Neutrophil (primary cell): Measurements from ENCODE around the gene MAN1A1.

ENCODE experiments used
- H3K27ac ChIP-seq: fragments of 200-600 bp; sonication (generic); 2 replicates; pipeline ENCODE4 v1.5.1; 2016; ENCODE audit warnings: mild to moderate bottlenecking, moderate library complexity
- H3K27me3 ChIP-seq: fragments of 200-600 bp; sonication (generic); 2 replicates; pipeline ENCODE4 v1.6.0; 2016; ENCODE audit warnings: mild to moderate bottlenecking
- H3K36me3 ChIP-seq: fragments of 200-600 bp; sonication (generic); 2 replicates; pipeline ENCODE4 v1.5.1; 2017
- H3K4me1 ChIP-seq, 2 experiments: fragments of 200-600 bp in 1 of 2; sonication (generic) in 1 of 2; 1 replicate in 1 of 2; 2 replicates in 1 of 2; pipeline versions ENCODE4 v1.5.1 to v1.6.1; 2013 to 2016; ENCODE audit warnings: low read depth in 1 of 2, low read length in 1 of 2, mild to moderate bottlenecking in 1 of 2, moderate library complexity in 1 of 2; ENCODE audit not compliant: control insufficient read depth in 1 of 2, insufficient read depth in 1 of 2
- H3K4me3 ChIP-seq, 2 experiments: fragments of 200-600 bp in 1 of 2; sonication (generic) in 1 of 2; 1 replicate in 1 of 2; 2 replicates in 1 of 2; pipeline ENCODE4 v1.5.1; 2013 to 2016; ENCODE audit warnings: low read depth in 1 of 2, low read length in 1 of 2, mild to moderate bottlenecking in 1 of 2, moderate library complexity in 1 of 2
- H3K9me3 ChIP-seq: fragments of 200-600 bp; sonication (generic); 2 replicates; pipeline ENCODE4 v1.5.1; 2016
- TF ChIP-seq, protein P1 (sequence below): fragments of 200-600 bp; sonication (generic); IDR thresholded peaks from 2 replicates; pipeline ENCODE4 v1.5.1; 2016; ENCODE audit warnings: antibody characterized with exemption

MAN1A1 gene

DNA sequence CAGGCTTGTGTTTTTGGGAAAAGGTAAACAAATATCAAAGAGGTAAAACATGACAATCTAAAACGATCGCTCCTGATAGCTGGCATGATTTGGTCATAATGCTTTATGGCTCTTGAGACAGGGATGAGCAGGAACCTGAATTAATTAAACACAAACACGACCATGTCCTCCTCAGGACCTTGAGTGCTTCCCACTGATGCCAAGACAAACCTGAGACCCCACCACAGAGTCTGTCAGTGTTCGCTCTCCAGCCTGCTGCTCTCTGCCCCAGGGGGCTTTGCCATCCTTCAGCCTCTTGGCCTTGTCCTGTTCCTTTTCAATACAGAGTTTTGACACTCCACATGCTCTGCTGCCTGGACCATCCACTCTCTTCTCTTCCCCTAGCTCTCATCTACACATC lies 119.4 kb downstream of the MAN1A1 start:
- Histone ChIP-seq H3K27ac (no peak overlapping the region), H3K4me3 (no peak overlapping the region), H3K4me1 (no peaks in the 10 kb centered on the region), H3K36me3 (no peaks in the 10 kb centered on the region), H3K9me3 (no peaks in the 10 kb centered on the region), H3K27me3 (no peaks in the 10 kb centered on the region)
- TF ChIP-seq, protein P1, sequence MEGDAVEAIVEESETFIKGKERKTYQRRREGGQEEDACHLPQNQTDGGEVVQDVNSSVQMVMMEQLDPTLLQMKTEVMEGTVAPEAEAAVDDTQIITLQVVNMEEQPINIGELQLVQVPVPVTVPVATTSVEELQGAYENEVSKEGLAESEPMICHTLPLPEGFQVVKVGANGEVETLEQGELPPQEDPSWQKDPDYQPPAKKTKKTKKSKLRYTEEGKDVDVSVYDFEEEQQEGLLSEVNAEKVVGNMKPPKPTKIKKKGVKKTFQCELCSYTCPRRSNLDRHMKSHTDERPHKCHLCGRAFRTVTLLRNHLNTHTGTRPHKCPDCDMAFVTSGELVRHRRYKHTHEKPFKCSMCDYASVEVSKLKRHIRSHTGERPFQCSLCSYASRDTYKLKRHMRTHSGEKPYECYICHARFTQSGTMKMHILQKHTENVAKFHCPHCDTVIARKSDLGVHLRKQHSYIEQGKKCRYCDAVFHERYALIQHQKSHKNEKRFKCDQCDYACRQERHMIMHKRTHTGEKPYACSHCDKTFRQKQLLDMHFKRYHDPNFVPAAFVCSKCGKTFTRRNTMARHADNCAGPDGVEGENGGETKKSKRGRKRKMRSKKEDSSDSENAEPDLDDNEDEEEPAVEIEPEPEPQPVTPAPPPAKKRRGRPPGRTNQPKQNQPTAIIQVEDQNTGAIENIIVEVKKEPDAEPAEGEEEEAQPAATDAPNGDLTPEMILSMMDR: no peak

DNA sequence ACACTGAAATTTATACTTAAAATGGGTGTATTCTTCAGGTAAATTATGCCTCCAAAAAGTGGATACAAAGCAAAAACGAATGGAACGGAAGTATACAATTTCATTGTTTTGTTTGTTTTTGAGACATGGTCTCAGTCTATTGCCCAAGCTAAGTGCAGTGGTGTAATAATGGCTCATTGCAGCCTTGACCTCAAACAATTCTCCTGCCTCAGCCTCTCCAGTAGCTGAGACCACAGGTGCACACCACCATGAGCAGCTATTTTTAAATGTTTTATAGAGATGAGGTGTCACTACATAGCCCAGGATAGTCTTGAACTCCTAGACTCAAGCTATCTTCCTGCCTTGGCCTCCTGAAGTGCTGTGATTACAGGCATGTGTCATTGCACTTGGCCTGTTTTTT lies 122.2 kb downstream of the MAN1A1 start:
- TF ChIP-seq, protein P1: no peak
- no peaks in the 10 kb centered on the region for H3K27me3 ChIP-seq
- no peaks in the 10 kb centered on the region for H3K9me3 ChIP-seq
- H3K4me3 ChIP-seq: no peak overlapping the region
- no peaks in the 10 kb centered on the region for H3K36me3 ChIP-seq
- H3K27ac ChIP-seq: no peak overlapping the region
- no peaks in the 10 kb centered on the region for H3K4me1 ChIP-seq

DNA sequence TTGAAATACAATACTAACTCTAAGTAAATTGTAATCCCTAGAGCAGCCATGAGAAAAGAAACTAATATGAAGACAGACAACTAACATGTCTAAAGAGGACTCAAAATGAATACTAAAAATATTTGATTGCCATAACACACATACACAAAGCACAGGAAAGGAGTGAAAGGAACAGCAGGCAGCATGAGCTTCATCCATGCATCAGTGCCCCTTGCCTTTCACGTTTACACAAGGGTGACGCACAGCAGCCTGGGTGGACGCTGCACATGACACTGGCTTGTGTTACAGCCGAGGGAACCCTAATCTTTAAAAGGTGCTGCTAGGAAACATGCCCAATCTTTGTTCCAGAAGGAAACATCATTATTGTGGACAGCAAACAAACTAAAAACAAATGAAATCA lies 123.5 kb downstream of the MAN1A1 start:
- H3K27ac ChIP-seq: no peak overlapping the region
- H3K27me3 ChIP-seq: no peaks in the 10 kb centered on the region
- H3K36me3 ChIP-seq: no peaks in the 10 kb centered on the region
- H3K4me3 ChIP-seq: no peak overlapping the region
- TF ChIP-seq, protein P1: no peak
- H3K9me3 ChIP-seq: no peaks in the 10 kb centered on the region
- no peaks in the 10 kb centered on the region for H3K4me1 ChIP-seq

DNA sequence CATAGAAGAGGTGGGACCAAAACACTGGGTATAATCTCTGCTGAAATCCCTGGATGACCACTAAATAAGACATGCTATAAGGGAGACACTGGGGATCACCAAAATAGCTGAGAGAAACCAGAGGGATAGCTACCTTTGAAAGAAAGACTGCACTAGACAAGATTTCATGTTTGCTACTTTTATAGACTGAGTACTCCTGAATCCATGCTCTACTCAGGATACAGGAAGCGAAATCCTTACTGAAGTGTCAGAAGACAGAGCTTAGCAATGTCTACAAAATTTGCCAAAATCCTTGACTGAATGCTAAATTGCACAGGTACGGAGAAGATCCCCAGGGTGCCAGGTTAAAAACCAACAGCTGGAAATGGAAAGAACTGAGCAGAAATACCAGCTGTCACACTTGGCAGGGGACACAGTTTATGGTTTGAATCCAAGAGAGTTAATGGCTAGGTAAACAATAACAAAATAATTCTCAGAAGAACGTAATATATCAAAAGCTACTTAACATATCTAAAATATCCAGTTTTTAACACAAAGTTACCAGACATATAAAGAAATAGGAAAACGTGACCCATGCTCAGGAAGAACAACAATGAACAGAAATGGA lies 125.4 kb downstream of the MAN1A1 start:
- Histone ChIP-seq H3K36me3 (no peaks in the 10 kb centered on the region), H3K4me3 (no peak overlapping the region), H3K9me3 (no peaks in the 10 kb centered on the region), H3K27me3 (no peaks in the 10 kb centered on the region), H3K4me1 (no peaks in the 10 kb centered on the region), H3K27ac (no peak overlapping the region)
- TF ChIP-seq, protein P1: no peak

DNA sequence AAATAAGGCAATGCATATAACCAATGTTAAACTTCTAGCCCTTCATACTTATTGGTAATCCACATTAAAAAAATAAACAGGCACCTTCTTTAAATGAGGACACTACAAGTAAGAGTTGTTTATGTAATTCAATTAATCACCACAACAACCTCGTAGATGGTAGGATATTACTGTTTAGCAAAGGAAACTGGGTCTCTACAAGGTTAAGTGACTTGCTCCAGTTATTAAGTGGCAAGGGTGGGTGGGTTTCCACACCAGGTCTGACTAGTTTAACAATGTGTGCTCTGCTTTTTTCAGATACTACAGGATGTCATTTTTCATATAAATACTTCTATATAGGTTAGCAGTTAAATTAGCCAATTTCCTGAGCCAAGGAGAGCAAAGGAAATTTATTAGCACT lies 129.1 kb downstream of the MAN1A1 start:
- Histone ChIP-seq H3K9me3 (no peaks in the 10 kb centered on the region), H3K4me1 (no peaks in the 10 kb centered on the region), H3K36me3 (no peaks in the 10 kb centered on the region), H3K27ac (no peak overlapping the region), H3K27me3 (no peaks in the 10 kb centered on the region), H3K4me3 (no peak overlapping the region)
- TF ChIP-seq, protein P1: no peak

DNA sequence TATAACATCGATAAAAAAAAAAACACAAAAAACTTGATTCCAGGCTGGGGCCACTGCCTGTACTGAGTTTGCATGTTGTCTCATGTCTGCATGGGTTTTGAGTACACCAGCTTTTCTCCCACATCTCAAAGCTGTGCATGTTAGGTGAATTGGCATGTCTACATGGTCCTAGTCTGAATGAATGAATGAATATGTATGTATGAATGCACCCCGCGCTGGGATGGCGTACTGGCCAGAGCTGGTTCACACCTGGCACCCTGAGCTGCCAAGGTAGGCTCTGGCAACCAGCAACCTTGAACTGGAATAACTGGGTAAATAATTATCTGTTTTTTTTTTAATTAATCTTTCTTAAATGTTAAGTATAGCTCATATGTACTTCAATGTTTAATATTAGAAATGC lies 131.0 kb downstream of the MAN1A1 start:
- Histone ChIP-seq H3K9me3 (no peaks in the 10 kb centered on the region), H3K36me3 (no peaks in the 10 kb centered on the region), H3K4me1 (no peaks in the 10 kb centered on the region), H3K4me3 (no peak overlapping the region), H3K27ac (no peak overlapping the region), H3K27me3 (no peaks in the 10 kb centered on the region)
- TF ChIP-seq, protein P1: no peak
